GM18867 (cell line): Measurements from ENCODE around the gene USP3.
"Not testable (repeated sequence)": the region's sequence is repeated elsewhere in the genome, so short reads cannot be mapped to it uniquely, and the experiment has no call there.

Experiments
- ATAC-seq: cut with Tn5 transposase; IDR thresholded peaks from one replicate; pipeline ENCODE4 v1.9.1; 2021; ENCODE audit warnings: mild to moderate bottlenecking, moderate library complexity; ENCODE audit not compliant: unreplicated experiment

The USP3 gene

GRCh38 chr15:63509955-63510940 is 5.9 kb downstream of the USP3 start:
- no peak for ATAC-seq

GRCh38 chr15:63512148-63512547 is 7.8 kb downstream of the USP3 start:
- ATAC-seq, result no peak

GRCh38 chr15:63513271-63513670 is 8.9 kb downstream of the USP3 start:
- ATAC-seq, result no peak

- ATAC-seq, result no peak
Observed at GRCh38 chr15:63513728-63514127, 9.3 kb downstream of the USP3 start.

- no peak for ATAC-seq
Observed at GRCh38 chr15:63514531-63514943, 10.1 kb downstream of the USP3 start.

GRCh38 chr15:63517202-63517601 is 12.8 kb downstream of the USP3 start:
- ATAC-seq, result no peak

- ATAC-seq, result no peak
Observed at GRCh38 chr15:63517628-63518027, 13.2 kb downstream of the USP3 start.

- ATAC-seq, result no peak
Observed at GRCh38 chr15:63519041-63519440, 14.6 kb downstream of the USP3 start.

GRCh38 chr15:63519548-63520178 is 15.3 kb downstream of the USP3 start:
- ATAC-seq, result no peak

- ATAC-seq, result not testable (repeated sequence)
Observed at GRCh38 chr15:63520462-63520861, 16.1 kb downstream of the USP3 start.

- ATAC-seq, result no peak
Observed at GRCh38 chr15:63522225-63522578, 17.8 kb downstream of the USP3 start.

- ATAC-seq, result no peak
Observed at GRCh38 chr15:63523306-63523990, 19.1 kb downstream of the USP3 start.

GRCh38 chr15:63524316-63525015 is 20.1 kb downstream of the USP3 start:
- ATAC-seq, result no peak

- ATAC-seq, result no peak
Observed at GRCh38 chr15:63526401-63526800, 22.0 kb downstream of the USP3 start.

- ATAC-seq, result no peak
Observed at GRCh38 chr15:63528138-63528659, 23.8 kb downstream of the USP3 start.

- ATAC-seq, result no peak
Observed at GRCh38 chr15:63530235-63530634, 25.8 kb downstream of the USP3 start.

- no peak for ATAC-seq
Observed at GRCh38 chr15:63530752-63531299, 26.4 kb downstream of the USP3 start.

- ATAC-seq, result no peak
Observed at GRCh38 chr15:63531586-63531985, 27.2 kb downstream of the USP3 start.

GRCh38 chr15:63532307-63532744 is 27.9 kb downstream of the USP3 start:
- ATAC-seq, result no peak

GRCh38 chr15:63534888-63535287 is 30.5 kb downstream of the USP3 start:
- not testable (repeated sequence) for ATAC-seq
